Activated T-helper 1 cell treated with Interleukin-2 at 50 U/mL for 16 hours (primary cell): Measurements from ENCODE around the gene GOPC.
A peak's percentile ranks its signal among the peaks of the same experiment; 100 is the strongest.
"Not testable (repeated sequence)": the region's sequence is repeated elsewhere in the genome, so short reads cannot be mapped to it uniquely, and the experiment has no call there.

ENCODE experiments used
- DNase-seq: peaks from one replicate; pipeline ENCODE4 v3.0.0-alpha.2; 2020; ENCODE audit warnings: low read depth

Gene GOPC

GRCh38 chr6:117548797-117549301 is 53.5 kb downstream of the GOPC start:
- DNase-seq: peak; percentile 18

DNA sequence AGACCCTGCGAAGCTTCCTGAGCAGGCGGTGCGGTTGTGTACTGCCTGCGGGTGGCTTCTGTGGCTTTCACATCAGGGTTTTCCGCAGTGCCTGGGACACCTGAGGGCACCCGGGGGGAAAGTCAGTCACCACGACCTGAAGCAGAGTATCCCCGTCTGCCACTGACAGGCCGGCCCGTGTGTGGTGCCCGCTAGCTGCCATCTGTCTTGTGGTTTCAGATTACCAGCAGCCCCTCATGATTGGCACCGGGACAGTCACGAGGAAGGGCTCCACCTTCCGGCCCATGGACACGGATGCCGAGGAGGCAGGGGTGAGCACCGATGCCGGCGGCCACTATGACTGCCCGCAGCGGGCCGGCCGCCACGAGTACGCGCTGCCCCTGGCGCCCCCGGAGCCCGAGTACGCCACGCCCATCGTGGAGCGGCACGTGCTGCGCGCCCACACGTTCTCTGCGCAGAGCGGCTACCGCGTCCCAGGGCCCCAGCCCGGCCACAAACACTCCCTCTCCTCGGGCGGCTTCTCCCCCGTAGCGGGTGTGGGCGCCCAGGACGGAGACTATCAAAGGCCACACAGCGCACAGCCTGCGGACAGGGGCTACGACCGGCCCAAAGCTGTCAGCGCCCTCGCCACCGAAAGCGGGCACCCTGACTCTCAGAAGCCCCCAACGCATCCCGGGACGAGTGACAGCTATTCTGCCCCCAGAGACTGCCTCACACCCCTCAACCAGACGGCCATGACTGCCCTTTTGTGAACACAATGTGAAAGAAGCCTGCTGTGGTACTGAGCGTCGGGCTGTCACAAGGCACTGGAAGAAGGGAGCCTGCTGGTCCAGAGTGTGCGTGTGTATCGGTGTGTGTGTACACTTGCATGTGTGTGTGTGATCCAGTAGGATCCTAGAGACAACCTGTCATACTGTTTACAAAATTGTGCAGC is 54.4 kb downstream of the GOPC start:
- DNase-seq: peak; percentile 12

DNA sequence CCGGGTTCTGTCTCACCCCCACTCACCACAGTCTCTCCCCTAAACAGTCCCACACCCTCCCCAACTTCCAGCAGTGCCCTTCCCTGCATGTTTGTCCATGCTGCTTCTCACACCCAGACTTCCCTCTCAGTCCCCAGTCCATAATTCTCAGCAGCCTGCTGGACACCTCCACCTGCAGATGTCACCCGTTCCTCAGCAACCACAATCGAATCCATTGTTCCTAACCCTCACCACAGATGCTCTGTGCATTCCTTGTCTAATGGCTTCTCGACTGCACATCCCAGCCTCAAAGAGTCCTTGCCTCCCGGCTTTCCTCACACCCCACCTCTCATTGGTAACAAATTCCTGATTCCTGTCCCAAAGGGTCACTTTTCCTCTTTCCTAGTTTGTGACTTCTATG is 55.6 kb downstream of the GOPC start:
- no peak for DNase-seq

DNA sequence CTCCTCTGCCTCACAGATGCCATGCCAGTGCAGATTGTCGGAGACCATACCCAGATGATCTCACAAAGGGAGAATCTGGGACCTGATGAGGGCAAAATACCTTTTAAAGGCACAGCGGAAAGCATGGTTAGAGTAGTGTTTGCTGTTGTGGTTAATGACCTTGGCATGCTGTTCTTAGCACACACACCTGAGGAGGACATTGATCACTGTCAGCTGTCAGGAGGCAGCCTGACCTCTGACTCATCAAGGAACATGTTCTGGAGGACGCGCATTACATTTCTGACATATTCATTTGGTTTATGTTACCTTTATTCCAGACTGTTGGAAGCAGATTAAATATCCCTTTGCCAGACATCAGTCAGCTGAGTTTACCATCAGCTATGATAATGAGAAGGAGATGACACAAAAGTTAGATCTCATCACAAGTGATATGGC is 57.1 kb downstream of the GOPC start:
- DNase-seq: no peak

- DNase-seq: no peak
Observed at GRCh38 chr6:117544716-117545115, 57.6 kb downstream of the GOPC start.

DNA sequence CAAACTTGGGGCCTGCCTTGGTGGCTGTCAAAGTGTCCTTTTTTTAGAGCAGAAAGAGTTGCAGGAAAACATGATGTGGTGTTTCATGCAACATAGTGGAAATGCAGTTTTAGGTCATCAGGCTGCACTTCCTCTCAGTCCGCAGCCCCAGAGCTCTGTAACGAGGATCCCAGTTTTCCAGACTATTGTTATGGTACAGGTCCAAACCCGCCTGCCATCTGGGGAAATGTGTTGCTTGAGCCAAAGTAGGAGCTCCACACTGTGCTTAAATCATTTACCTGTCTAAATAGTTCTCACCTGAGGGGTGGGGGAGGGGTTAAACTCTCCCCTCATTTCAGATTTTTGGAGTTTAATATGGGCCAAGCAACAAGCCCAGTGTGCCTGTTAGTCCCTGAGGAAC is 59.8 kb downstream of the GOPC start:
- DNase-seq: no peak

GRCh38 chr6:117540670-117541069 is 61.6 kb downstream of the GOPC start:
- DNase-seq: no peak

DNA sequence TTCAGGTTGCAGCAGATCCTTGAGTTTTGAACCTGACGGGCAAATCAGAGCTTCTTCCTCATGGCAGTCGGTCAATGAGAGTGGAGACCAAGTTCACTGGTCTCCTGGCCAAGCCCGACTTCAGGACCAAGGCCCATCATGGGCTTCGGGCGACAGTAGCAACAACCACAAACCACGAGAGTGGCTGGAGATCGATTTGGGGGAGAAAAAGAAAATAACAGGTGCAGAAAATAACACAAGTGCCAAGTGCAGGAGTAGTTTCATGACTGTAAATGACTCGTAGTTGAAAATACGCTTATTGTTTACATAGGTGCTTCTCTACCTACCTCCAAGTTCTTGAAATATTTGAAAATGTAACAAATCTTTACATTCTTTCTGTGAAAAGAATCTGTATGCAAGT is 63.7 kb downstream of the GOPC start:
- no peak for DNase-seq

DNA sequence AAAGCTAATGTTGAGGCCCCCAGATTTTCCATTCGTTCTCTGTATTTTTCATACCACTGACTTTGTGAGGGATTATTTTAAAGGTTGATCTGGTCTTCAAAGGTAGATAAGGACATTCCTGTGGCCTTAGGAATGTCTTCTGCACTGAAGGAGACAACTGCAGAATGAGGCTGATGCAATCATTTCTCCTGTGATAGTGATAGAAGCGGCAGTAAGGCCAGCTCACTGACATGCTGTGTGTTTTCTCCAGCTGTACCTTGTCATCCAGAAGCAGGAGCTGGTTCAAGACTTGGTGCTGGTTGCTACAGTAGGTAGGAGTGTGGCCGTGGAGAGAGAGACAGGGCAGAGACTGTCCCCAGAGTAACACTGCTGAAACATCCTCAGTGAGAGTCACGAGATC is 66.0 kb downstream of the GOPC start:
- DNase-seq: no peak

GRCh38 chr6:117534974-117535373 is 67.3 kb downstream of the GOPC start:
- DNase-seq: no peak

DNA sequence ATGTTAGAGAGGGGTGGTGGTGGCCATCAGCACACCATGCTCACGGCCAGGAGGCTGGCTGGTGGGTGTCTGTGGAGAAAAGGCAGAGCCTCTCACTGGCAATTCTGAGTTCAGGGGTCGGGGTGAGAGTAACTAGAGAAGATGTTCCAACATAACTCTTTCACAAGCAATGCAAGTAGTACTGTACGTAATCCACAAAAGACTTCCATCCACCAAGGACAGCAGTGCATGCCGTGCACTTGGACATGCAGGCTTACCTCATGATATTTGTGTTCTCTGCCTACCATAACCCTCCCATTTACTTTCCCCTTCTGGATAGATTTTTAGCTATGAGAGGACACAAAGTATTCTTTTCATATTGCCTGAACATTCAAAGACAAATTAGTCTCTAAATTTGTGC is 68.5 kb downstream of the GOPC start:
- no peak for DNase-seq

- DNase-seq: no peak
Observed at GRCh38 chr6:117531809-117532725, 70.2 kb downstream of the GOPC start.

GRCh38 chr6:117531346-117531745 is 71.0 kb downstream of the GOPC start:
- DNase-seq: no peak

GRCh38 chr6:117530467-117531242 is 71.7 kb downstream of the GOPC start:
- no peak for DNase-seq

GRCh38 chr6:117525607-117526006 is 76.7 kb downstream of the GOPC start:
- no peak for DNase-seq

DNA sequence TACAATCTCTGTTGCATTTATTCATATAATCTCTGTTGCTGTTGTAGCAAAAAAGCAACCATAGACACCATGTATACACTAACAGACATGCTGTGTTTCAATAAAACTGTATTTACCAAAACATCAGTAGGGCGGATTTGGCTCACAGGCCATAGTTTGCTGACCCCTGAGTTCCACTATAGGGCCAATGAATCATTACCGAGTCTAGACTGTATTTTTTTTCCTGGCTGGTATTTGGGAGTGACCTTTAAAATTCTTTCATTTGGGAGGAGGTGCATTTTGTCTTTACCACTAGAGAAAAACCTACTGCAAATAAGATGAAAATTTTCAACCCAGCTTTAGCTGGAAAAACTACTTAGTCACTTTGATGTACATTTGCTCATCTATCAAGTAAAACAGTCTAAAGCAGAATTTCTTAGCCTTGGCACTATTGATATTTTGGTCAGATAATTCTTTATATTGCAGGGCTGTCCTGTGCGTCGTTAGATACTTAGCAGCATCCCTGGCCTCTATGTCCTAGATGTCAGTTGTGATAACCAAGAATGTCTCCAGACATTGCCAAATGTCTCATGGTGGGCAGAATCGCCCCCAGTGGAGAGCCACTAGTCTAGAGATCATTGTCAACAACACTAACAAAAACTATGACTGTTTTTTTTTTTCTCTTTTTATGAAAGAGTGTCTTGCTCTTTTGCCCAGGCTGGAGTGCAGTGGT is 80.4 kb downstream of the GOPC start:
- DNase-seq: no peak

- no peak for DNase-seq
Observed at GRCh38 chr6:117520603-117521395, 81.5 kb downstream of the GOPC start.

DNA sequence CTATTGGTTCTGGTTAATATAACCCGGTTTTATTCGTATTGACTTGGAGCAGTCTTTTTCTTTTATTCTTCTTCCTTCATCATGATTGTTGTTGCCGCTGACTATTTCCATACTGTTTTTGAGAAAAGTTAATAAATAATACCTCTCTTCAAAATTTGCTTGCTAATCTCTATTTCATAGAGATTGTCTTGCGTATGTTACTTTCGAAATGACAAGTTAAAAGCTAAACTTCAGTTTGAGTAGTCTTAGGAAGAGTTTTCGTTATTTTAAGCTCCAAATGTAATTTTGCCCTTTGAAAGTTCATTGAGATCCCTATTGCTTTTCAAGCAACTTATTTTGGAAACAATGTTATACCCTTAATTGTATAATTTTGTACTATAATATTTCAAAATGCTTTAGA is 83.4 kb downstream of the GOPC start:
- no peak for DNase-seq

DNA sequence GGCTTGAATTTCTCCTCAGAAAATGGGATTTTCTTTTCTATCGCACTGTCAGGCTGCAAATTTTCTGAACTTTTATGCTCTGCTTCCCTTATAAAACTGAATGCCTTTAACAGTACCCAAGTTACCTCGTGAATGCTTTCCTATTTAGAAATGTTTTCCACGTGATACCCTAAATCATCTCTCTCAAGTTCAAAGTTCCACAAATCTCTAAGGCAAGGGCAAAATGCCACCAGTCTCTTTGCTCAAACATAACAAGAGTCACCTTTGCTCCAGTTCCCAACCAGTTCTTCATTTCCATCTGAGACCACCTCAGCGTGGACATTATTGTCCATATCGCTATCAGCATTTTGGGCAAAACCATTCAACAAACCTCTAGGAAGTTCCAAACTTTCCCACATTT is 84.3 kb downstream of the GOPC start:
- DNase-seq: not testable (repeated sequence)

DNA sequence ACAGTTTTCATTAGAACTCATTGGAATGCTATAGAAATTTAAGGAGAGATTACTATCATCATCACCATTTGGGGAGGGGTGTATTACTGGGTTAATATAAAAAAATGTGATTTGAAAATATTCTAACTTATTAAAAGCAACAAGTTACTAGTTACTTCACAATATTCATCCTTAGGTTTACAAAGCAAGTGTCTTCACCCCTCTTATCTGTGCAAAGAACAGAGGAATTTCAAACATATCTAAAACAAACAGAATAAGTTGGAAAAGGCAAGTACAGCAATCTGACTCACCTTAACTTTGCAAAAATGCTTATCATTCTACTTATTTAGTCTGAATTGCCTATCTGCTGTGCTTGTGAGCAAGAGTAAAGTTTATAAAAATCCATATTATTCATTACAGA is 87.0 kb downstream of the GOPC start:
- no peak for DNase-seq
